Endothelial cell of umbilical vein (primary cell): ENCODE results near the gene C3orf33. TPM values are rescaled to one million over a fixed set of nuclear protein-coding genes. Genes with fewer than 3 reads are reported as not detected.

ENCODE experiments used
- BruUV-seq: library from RNA; stranded (reverse); fragments of 400-500 nt; replicated peaks from 2 replicates; lab custom pipeline; 2021; lab: Mats Ljungman, UMichigan
- CTCF ChIA-PET: fragments of 300-600, 350-600 bp; sonication (Branson Sonifier 250); formaldehyde crosslinking; loops from one replicate; lab custom pipeline; 2021; ENCODE audit warnings: antibody characterized with exemption, inconsistent platforms; lab: Charles Lee
- POLR2A ChIA-PET: fragments of 300-600, 350-600 bp; sonication (Branson Sonifier 250); formaldehyde crosslinking; loops from one replicate; lab custom pipeline; 2021; ENCODE audit warnings: antibody characterized with exemption, inconsistent platforms; lab: Charles Lee
- DNase-seq: peaks from one replicate; pipeline ENCODE4 v3.0.0-alpha.2; 2011; ENCODE audit warnings: low read depth, low spot score
- FAIRE-seq: peaks from 2 replicates; lab custom pipeline; 2011; peaks lifted over from hg19 to GRCh38; lab: Jason Lieb, UNC
- H2AFZ ChIP-seq: 2 replicates; pipeline ENCODE4 v1.6.0; 2012; ENCODE audit warnings: low read depth, low read length, control low read depth, inconsistent platforms
- H3K27ac ChIP-seq: 2 replicates; pipeline ENCODE4 v1.5.1; 2011; ENCODE audit warnings: low read depth, mild to moderate bottlenecking, control low read depth, low read length, moderate library complexity; ENCODE audit not compliant: insufficient read depth
- H3K27me3 ChIP-seq, 2 experiments: 2 replicates each; pipeline versions ENCODE4 v1.6.0 to v1.6.1; 2011; ENCODE audit warnings: low read length in 2 of 2, mixed read lengths in 1 of 2; ENCODE audit not compliant: control insufficient read depth in 2 of 2, insufficient read depth in 2 of 2
- H3K36me3 ChIP-seq, 2 experiments: 2 replicates in 1 of 2; 3 replicates in 1 of 2; pipeline ENCODE4 v1.5.1; 2011; ENCODE audit warnings: low read length in 2 of 2, mild to moderate bottlenecking in 1 of 2, moderate library complexity in 1 of 2; ENCODE audit not compliant: control insufficient read depth in 2 of 2, insufficient read depth in 2 of 2; ENCODE audit errors: extremely low read depth in 1 of 2
- H3K4me1 ChIP-seq: 3 replicates; pipeline ENCODE4 v1.5.1; 2011; ENCODE audit warnings: mild to moderate bottlenecking, low read length; ENCODE audit not compliant: control insufficient read depth, insufficient read depth; ENCODE audit errors: extremely low read depth
- H3K4me2 ChIP-seq: 2 replicates; pipeline ENCODE4 v1.6.1; 2011; ENCODE audit warnings: low read length, control low read depth, mixed read lengths; ENCODE audit not compliant: insufficient read depth
- H3K4me3 ChIP-seq, 3 experiments: fragments of 200-600 bp in 1 of 3; sonication (generic), shearing (Covaris generic) in 1 of 3; replicated peaks in 1 of 3; 2 replicates each; pipeline ENCODE4 v1.5.1; 2011 to 2016; ENCODE audit warnings: control low read depth in 3 of 3, low read length in 3 of 3, mild to moderate bottlenecking in 2 of 3, inconsistent platforms in 1 of 3, low read depth in 1 of 3, moderate library complexity in 1 of 3; ENCODE audit not compliant: insufficient read depth in 1 of 3
- H3K79me2 ChIP-seq: 2 replicates; pipeline ENCODE4 v1.6.0; 2012; ENCODE audit warnings: low read length, inconsistent platforms; ENCODE audit not compliant: control insufficient read depth, insufficient read depth
- H3K9ac ChIP-seq: replicated peaks from 2 replicates; pipeline ENCODE3; 2011; ENCODE audit warnings: low read length, control low read depth; ENCODE audit not compliant: insufficient read depth; ENCODE audit errors: extremely low read depth
- H3K9me1 ChIP-seq: replicated peaks from 3 replicates; pipeline ENCODE4 v1.6.0; 2011; ENCODE audit warnings: mild to moderate bottlenecking, low read length; ENCODE audit not compliant: control insufficient read depth, insufficient read depth; ENCODE audit errors: extremely low read depth
- H3K9me3 ChIP-seq: replicated peaks from 2 replicates; pipeline ENCODE4 v1.5.1; 2012; ENCODE audit warnings: low read length, inconsistent platforms; ENCODE audit not compliant: control insufficient read depth, insufficient read depth
- H4K20me1 ChIP-seq: replicated peaks from 2 replicates; pipeline ENCODE3; 2011; ENCODE audit warnings: mild to moderate bottlenecking, low read length; ENCODE audit not compliant: control insufficient read depth, insufficient read depth; ENCODE audit errors: extremely low read depth
- CTCF ChIP-seq, 2 donors: IDR thresholded peaks; 1 replicate in 1 of 2; 2 replicates in 1 of 2; pipeline ENCODE4 v1.5.1; 2011; ENCODE audit warnings: low read length in 2 of 2, mild to moderate bottlenecking in 2 of 2, moderate library complexity in 2 of 2, control low read depth in 1 of 2, inconsistent platforms in 1 of 2, low read depth in 1 of 2; ENCODE audit not compliant: insufficient read depth in 1 of 2; ENCODE audit errors: extremely low read depth in 1 of 2
- GATA2 ChIP-seq: IDR thresholded peaks from 2 replicates; pipeline ENCODE4 v1.7.0; 2011; ENCODE audit warnings: low read depth, mild to moderate bottlenecking, moderate library complexity, mixed read lengths, low read length; ENCODE audit not compliant: insufficient read length, insufficient read depth
- JUN ChIP-seq: IDR thresholded peaks from 2 replicates; pipeline ENCODE4 v1.6.1; 2011; ENCODE audit warnings: borderline replicate concordance, low read depth; ENCODE audit not compliant: insufficient read length, insufficient read depth
- POLR2A ChIP-seq: IDR thresholded peaks from 2 replicates; pipeline ENCODE4 v1.6.1; 2012; ENCODE audit warnings: low read depth, mild to moderate bottlenecking, control low read depth, low read length
- POLR2AphosphoS5 ChIP-seq: IDR thresholded peaks from 2 replicates; pipeline ENCODE4 v1.6.1; 2012; ENCODE audit warnings: low read depth, mild to moderate bottlenecking, control low read depth, low read length, moderate library complexity; ENCODE audit not compliant: insufficient read depth
- dilution Hi-C: fragments of 300-500 bp; cut with MboI; formaldehyde crosslinking; loops from one replicate; pipeline ENCODE4 v1.15.0; 2019; ENCODE audit warnings: low sequenced_read_pairs; ENCODE audit not compliant: extremely low pct_ligation_motif_present
- intact Hi-C: fragments of 100-400 bp; cut with micrococcal nuclease; formaldehyde crosslinking; loops from one replicate; pipeline ENCODE4 v1.10.0; 2022
- polyA plus RNA-seq, 4 experiments: library from polyadenylated mRNA; depleted of rRNA in 3 of 4; stranded (reverse) in 3 of 4; unstranded in 1 of 4; fragments of >200 nt; gene quantifications; 2 replicates each; pipeline versions ENCODE4 v1.2.1 to v1.2.3, GENCODE V29; 2011 to 2012; ENCODE audit warnings: missing spikeins in 1 of 4
- total RNA-seq: library from RNA; stranded (reverse); gene quantifications from 2 replicates; pipeline ENCODE4 v1.2.3, GENCODE V29; 2021
- TF ChIP-seq, protein P1 (sequence below): IDR thresholded peaks from 2 replicates; pipeline ENCODE4 v1.6.1; 2011; ENCODE audit not compliant: insufficient read depth, insufficient read length

The C3orf33 gene
- total and polyA plus RNA-seq, 2 donors (not counting 3 experiments of a cell fraction or from before 2014, with no cell fraction given): 1.7 to 2.3 TPM

- DNase-seq (no peak), FAIRE-seq (no peak)
- Histone ChIP-seq H3K27me3 (peaks cover 12 to 21% of the 10 kb centered on the region in 2 experiments), H3K4me3 (no peak overlapping the region), H2AFZ (no peak overlapping the region), H3K79me2 (no peaks in the 10 kb centered on the region), H3K4me1 (peaks cover 5% of the 10 kb centered on the region), H3K4me2 (no peak overlapping the region), H3K27ac (no peak overlapping the region), H3K9me1 (no peaks in the 10 kb centered on the region), H3K9me3 (no peaks in the 10 kb centered on the region), H3K36me3 (no peaks in the 10 kb centered on the region), H4K20me1 (no peaks in the 10 kb centered on the region), H3K9ac (no peak overlapping the region)
- ChIA-PET CTCF (no interaction called here), POLR2A (no interaction called here)
- no TSS peak for BruUV-seq
- intact Hi-C loops: loop anchor here (2.0 to 5.0 kb wide), 2 partner anchors 58 to 104 kb away; partner anchors contain the start of genes C3orf33 and SLC33A1
- dilution Hi-C loops: no loop called here
- no peak for TF ChIP-seq POLR2AphosphoS5
- no peak for TF ChIP-seq JUN
- TF ChIP-seq, protein P1, sequence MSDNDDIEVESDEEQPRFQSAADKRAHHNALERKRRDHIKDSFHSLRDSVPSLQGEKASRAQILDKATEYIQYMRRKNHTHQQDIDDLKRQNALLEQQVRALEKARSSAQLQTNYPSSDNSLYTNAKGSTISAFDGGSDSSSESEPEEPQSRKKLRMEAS: no peak
- TF ChIP-seq POLR2A: no peak
- no peak for TF ChIP-seq GATA2
- TF ChIP-seq CTCF (IDR thresholded peaks at IDR 0.05; ENCODE audit: extremely low read depth in 1 of 2, insufficient read depth in 1 of 2, low read depth in 1 of 2, low read length in 2 of 2): no peak
Observed at GRCh38 chr3:155748611-155749365, 57.3 kb downstream of the C3orf33 start.
